OCI-LY1 (cell line): ENCODE data around the gene DNAAF3.

Source experiments
- EZH2 ChIP-seq: fragments of 200-600 bp; sonication (generic), shearing (Covaris generic); IDR thresholded peaks from 2 replicates; pipeline ENCODE4 v1.8.0; 2017; ENCODE audit warnings: borderline replicate concordance, mixed run types, mild to moderate bottlenecking, antibody characterized with exemption, low read length, moderate library complexity, mixed read lengths
- TF ChIP-seq, protein P1 (sequence below): fragments of 200-600 bp; sonication (generic), shearing (Covaris generic); IDR thresholded peaks from 2 replicates; pipeline ENCODE4 v1.5.1; 2017; ENCODE audit warnings: mild to moderate bottlenecking, antibody characterized with exemption, low read length, moderate library complexity, mixed read lengths

DNA sequence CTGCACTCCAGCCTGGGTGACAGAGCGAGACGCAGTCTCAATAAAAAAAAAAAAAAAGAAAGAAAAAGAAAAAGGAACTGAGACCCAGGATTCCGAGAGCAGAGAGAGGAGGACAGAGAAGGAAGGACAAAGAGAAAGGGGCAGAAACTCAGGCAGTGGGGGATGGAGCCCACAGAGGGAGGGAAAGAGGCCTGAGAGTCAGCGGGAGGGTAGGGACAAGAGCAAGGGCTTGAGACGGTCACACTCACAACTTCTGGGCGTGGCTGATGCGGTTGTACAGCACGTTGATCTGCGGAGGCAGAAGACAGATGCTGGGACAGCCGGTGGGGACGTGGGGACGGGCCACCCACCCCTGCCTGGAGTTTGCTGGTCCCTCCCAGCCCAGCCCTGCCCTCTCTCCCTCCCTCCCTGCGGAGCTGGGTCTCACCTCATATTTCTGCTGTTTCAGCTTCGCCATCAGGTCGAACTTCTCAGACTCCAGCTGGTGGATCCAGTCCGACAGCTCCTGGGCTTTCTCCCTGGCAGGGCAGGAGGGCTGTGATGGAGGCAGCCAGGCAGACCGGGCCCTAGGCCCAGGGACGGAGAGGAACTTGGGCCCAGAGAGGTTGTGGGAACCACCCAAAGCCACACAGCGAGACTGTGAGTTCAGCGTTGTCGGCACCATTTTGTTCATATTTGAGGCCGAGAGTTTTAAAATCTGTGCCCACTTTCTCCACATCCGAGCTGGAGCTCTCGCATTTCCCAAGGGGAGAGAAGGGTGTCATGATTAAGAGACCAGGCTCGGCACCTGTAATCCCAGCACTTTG lies 32.6 kb downstream of the DNAAF3 start:
- TF ChIP-seq, protein P1, sequence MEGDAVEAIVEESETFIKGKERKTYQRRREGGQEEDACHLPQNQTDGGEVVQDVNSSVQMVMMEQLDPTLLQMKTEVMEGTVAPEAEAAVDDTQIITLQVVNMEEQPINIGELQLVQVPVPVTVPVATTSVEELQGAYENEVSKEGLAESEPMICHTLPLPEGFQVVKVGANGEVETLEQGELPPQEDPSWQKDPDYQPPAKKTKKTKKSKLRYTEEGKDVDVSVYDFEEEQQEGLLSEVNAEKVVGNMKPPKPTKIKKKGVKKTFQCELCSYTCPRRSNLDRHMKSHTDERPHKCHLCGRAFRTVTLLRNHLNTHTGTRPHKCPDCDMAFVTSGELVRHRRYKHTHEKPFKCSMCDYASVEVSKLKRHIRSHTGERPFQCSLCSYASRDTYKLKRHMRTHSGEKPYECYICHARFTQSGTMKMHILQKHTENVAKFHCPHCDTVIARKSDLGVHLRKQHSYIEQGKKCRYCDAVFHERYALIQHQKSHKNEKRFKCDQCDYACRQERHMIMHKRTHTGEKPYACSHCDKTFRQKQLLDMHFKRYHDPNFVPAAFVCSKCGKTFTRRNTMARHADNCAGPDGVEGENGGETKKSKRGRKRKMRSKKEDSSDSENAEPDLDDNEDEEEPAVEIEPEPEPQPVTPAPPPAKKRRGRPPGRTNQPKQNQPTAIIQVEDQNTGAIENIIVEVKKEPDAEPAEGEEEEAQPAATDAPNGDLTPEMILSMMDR: no peak
- no peak for TF ChIP-seq EZH2
